Vagina (tissue), 2 donors: Measurements from ENCODE around the gene HTRA3.

Experiments used
- CTCF ChIP-seq, 3 experiments: fragments of 450-650 bp in 2 of 3; fragments of 200-600 bp in 1 of 3; sonication (generic) in 1 of 3; IDR thresholded peaks; one replicate each; pipeline ENCODE4 v1.5.1; 2017 to 2019; ENCODE audit warnings: antibody characterized with exemption in 3 of 3, mild to moderate bottlenecking in 2 of 3, moderate library complexity in 2 of 3
- POLR2A ChIP-seq, 2 donors: fragments of 450-650 bp; IDR thresholded peaks; one replicate each; pipeline ENCODE4 v1.6.1; 2017; ENCODE audit warnings: antibody characterized with exemption in 2 of 2, mild to moderate bottlenecking in 2 of 2, moderate library complexity in 2 of 2
- POLR2AphosphoS5 ChIP-seq, 2 donors: sonication (generic); formaldehyde crosslinking; IDR thresholded peaks; one replicate each; pipeline ENCODE4 v1.9.0; 2017; ENCODE audit warnings: antibody characterized with exemption in 2 of 2, mild to moderate bottlenecking in 2 of 2, low read depth in 1 of 2; ENCODE audit not compliant: insufficient read depth in 1 of 2

- no peak for TF ChIP-seq CTCF (IDR thresholded peaks at IDR 0.05)
- no peak for TF ChIP-seq POLR2A (IDR thresholded peaks at IDR 0.05)
- TF ChIP-seq POLR2AphosphoS5 (IDR thresholded peaks at IDR 0.05; ENCODE audit: insufficient read depth in 1 of 2, low read depth in 1 of 2) = no peak
Measured at GRCh38 chr4:8330821-8331574, 61.4 kb downstream of the HTRA3 start.
